Activated CD4-positive, alpha-beta memory T cell treated with anti-CD3 and anti-CD28 coated beads for 36 hours (primary cell): ENCODE measurements around the gene SLC6A6. TPM values are rescaled to one million over a fixed set of nuclear protein-coding genes. Genes with fewer than 3 reads are reported as not detected.
A peak's percentile ranks its signal among the peaks of the same experiment; 100 is the strongest.

Experiments used
- CTCF ChIA-PET: fragments of 350-600 bp; sonication (Branson Sonifier 250); formaldehyde crosslinking; loops from one replicate; lab custom pipeline; 2021; ENCODE audit warnings: antibody characterized with exemption, inconsistent platforms; lab: Charles Lee
- POLR2A ChIA-PET: fragments of 350-600 bp; sonication (Branson Sonifier 250); formaldehyde crosslinking; loops from one replicate; lab custom pipeline; 2021; ENCODE audit warnings: antibody characterized with exemption; lab: Charles Lee
- DNase-seq: peaks from one replicate; pipeline ENCODE4 v3.0.0-alpha.2; 2020
- H3K27ac Mint-ChIP-seq: one replicate; pipeline ENCODE4 v1.8.0; 2021; ENCODE audit warnings: mixed read lengths
- H3K27me3 Mint-ChIP-seq: one replicate; pipeline ENCODE4 v1.8.0; 2021; ENCODE audit warnings: mixed read lengths
- H3K36me3 Mint-ChIP-seq: one replicate; pipeline ENCODE4 v1.8.0; 2021; ENCODE audit warnings: mixed read lengths
- H3K4me1 Mint-ChIP-seq: one replicate; pipeline ENCODE4 v1.8.0; 2021; ENCODE audit warnings: low read depth, mixed read lengths
- H3K4me3 Mint-ChIP-seq: one replicate; pipeline ENCODE4 v1.8.0; 2021; ENCODE audit warnings: mild to moderate bottlenecking, mixed read lengths
- H3K9me3 Mint-ChIP-seq: one replicate; pipeline ENCODE4 v1.8.0; 2021; ENCODE audit warnings: mixed read lengths
- intact Hi-C: fragments of 100-400 bp; cut with micrococcal nuclease; formaldehyde crosslinking; loops from one replicate; pipeline ENCODE4 v1.15.1; 2023
- total RNA-seq, 2 experiments: library from RNA; stranded (reverse); gene quantifications; one replicate each; pipeline ENCODE4 v1.2.3, GENCODE V29; 2021

The SLC6A6 gene
- total RNA-seq, 2 experiments from 2014 or later: 44.0 to 45.1 TPM

DNA sequence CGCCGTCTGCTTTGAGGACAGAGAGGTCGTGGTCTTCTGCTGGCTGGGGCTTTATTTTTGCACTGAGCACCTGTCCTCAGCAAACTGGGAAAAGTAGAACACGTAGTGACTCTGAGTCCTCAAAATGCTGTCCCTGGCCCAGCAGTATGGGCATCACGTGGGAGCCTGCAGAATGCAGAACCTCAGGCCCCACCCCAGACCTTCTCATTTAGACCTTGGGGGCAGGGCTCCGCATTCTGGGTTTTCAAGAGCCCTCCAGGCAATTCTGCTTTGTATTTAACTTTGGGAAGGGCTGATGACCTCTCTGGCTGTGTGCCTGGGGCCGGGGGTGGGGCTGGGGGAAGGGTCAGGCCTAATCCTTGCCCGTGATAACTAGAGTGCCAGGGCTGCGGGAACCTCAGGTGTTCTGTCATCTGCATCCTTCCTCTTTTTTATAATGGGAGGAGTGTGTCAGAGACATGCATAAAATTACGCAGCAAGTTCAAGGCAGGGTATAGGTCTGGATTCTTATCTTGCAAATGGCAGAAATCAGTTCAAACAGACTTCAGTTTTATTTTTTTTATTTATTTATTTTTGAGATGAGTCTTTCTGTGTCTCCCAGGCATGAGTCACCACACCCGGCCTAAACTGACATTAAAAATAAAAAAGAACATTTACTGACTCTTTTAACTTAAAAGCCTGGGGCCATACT lies 11.1 kb downstream of the SLC6A6 start:
- Mint-ChIP-seq H3K27ac (no peak overlapping the region), H3K9me3 (no peaks in the 10 kb centered on the region), H3K27me3 (no peaks in the 10 kb centered on the region), H3K4me1 (peaks cover 28% of the 10 kb centered on the region), H3K4me3 (no peak overlapping the region), H3K36me3 (peaks cover 16% of the 10 kb centered on the region)
- DNase-seq: no peak
- intact Hi-C loops: no loop called here
- ChIA-PET CTCF (no interaction called here), POLR2A (no interaction called here)

- Mint-ChIP-seq H3K4me3 (no peak overlapping the region), H3K4me1 (peaks cover 20% of the 10 kb centered on the region), H3K27me3 (no peaks in the 10 kb centered on the region), H3K27ac (no peak overlapping the region), H3K36me3 (peaks cover 17% of the 10 kb centered on the region), H3K9me3 (no peaks in the 10 kb centered on the region)
- DNase-seq: no peak
- CTCF ChIA-PET: no interaction called here
- POLR2A ChIA-PET: interaction anchor here (1.6 to 1.7 kb wide), 2 partner anchors 10 to 17 kb away, joined by 4 to 6 read pairs; no protein-coding TSS in a partner anchor
- intact Hi-C loops: no loop called here
Observed at GRCh38 chr3:14414846-14415464, 12.5 kb downstream of the SLC6A6 start.

DNA sequence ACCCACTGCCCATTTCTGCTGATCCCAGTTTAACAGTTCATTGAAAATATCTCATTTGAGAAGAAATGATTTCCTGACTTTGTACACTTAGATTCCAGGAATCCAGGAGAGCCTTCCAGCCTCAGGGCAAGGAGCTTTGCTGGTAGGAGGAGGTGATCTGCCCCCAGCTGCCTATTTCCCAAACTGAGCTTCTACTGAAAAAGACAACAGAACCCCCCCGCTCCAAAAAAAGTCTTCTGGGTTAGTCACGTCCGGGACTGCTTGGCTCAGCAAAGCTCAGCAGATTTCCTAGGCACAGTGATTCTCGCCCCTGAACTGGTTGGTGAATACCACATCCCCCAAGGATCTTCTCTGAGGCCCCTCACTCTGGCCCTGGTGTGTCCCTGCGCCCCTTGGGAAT lies 13.1 kb downstream of the SLC6A6 start:
- Mint-ChIP-seq H3K36me3 (peaks cover 17% of the 10 kb centered on the region), H3K9me3 (no peaks in the 10 kb centered on the region), H3K4me3 (no peak overlapping the region), H3K27me3 (no peaks in the 10 kb centered on the region), H3K4me1 (peaks cover 15% of the 10 kb centered on the region), H3K27ac (no peak overlapping the region)
- POLR2A ChIA-PET: interaction anchor here (1.6 to 1.7 kb wide), 2 partner anchors 9 to 16 kb away, joined by 4 to 6 read pairs; no protein-coding TSS in a partner anchor
- intact Hi-C loops: no loop called here
- CTCF ChIA-PET: interaction anchor here (0.9 kb wide), 1 partner anchor 15 kb away, joined by 3 read pairs; no protein-coding TSS in a partner anchor
- no peak for DNase-seq

- H3K4me3 Mint-ChIP-seq: no peak overlapping the region
- H3K4me1 Mint-ChIP-seq: peaks cover 5% of the 10 kb centered on the region
- peaks cover 16% of the 10 kb centered on the region for H3K36me3 Mint-ChIP-seq
- no peaks in the 10 kb centered on the region for H3K9me3 Mint-ChIP-seq
- ChIA-PET POLR2A (interaction anchor here (1.6 kb wide), 1 partner anchor 8 kb away, joined by 4 read pairs; no protein-coding TSS in a partner anchor), CTCF (interaction anchor here (0.9 kb wide), 1 partner anchor 16 kb away, joined by 3 read pairs; no protein-coding TSS in a partner anchor)
- intact Hi-C loops: no loop called here
- no peak for DNase-seq
- H3K27ac Mint-ChIP-seq: no peak overlapping the region
- H3K27me3 Mint-ChIP-seq: no peaks in the 10 kb centered on the region
Observed at GRCh38 chr3:14416453-14416852, 14.0 kb downstream of the SLC6A6 start.

- H3K36me3 Mint-ChIP-seq: peaks cover 16% of the 10 kb centered on the region
- no peak for DNase-seq
- H3K27ac Mint-ChIP-seq: no peak overlapping the region
- H3K27me3 Mint-ChIP-seq: no peaks in the 10 kb centered on the region
- H3K4me1 Mint-ChIP-seq: peaks cover 16% of the 10 kb centered on the region
- H3K9me3 Mint-ChIP-seq: no peaks in the 10 kb centered on the region
- no peak overlapping the region for H3K4me3 Mint-ChIP-seq
- ChIA-PET POLR2A (no interaction called here), CTCF (no interaction called here)
- intact Hi-C loops: no loop called here
Observed at GRCh38 chr3:14418296-14419250, 16.2 kb downstream of the SLC6A6 start.

DNA sequence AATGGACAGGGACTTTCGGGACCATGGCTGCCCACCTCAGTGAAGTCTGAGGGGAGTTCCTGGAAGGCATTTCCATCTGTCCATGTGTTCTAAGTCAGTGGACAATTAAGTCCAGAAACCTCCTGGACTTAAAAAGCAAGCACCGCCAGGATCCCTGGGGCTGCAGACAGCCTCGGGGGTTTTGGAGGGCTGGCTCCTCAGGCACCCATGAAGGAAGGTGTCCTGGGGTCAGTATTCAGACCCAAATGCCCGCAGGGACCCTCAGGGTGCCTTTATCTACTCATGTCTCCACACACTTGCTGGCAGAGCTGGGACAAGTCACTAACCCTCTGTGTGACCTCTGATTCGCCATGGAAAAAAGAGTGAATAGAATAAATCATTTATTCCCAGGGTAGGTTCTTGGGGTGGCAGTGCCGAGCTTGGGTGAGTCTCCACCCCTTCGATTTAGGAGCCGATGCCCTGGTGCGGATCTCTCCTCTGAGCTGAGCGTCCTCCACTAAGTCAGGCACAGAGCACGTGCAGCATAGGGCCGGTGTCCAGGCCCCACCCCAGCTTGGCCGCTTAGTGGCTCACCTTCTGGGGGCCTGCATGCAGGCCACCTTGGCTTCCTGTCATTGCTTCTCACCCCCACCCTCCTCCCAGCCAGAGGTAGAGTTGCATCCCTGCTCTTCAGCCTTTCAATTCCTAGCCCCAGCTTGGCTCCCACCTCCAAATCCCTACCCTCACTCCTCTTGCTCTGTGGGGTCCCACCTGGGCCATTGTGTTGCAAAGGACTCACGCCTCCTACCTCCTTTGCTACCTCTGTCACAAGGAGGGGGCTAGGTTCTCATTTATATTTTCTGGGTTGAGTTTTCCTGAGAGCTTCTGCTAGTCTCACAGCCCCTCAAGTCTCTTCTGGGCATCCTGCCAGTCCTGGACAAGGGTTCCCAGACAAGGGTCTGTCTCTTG lies 19.9 kb downstream of the SLC6A6 start:
- peaks cover 14% of the 10 kb centered on the region for H3K36me3 Mint-ChIP-seq
- H3K4me3 Mint-ChIP-seq: no peak overlapping the region
- peaks cover 50% of the 10 kb centered on the region for H3K4me1 Mint-ChIP-seq
- ChIA-PET CTCF (interaction anchor here (0.6 to 1.9 kb wide), 2 partner anchors 9 to 19 kb away, joined by 3 to 7 read pairs; partner anchors contain the start of gene SLC6A6), POLR2A (interaction anchor here (1.0 to 1.4 kb wide), 2 partner anchors 20 to 1002 kb away, joined by 3 to 5 read pairs; partner anchors contain the start of genes NUP210 and SLC6A6)
- H3K9me3 Mint-ChIP-seq: no peaks in the 10 kb centered on the region
- no peak for DNase-seq
- H3K27ac Mint-ChIP-seq: peak overlapping the region; percentile 85
- no peaks in the 10 kb centered on the region for H3K27me3 Mint-ChIP-seq
- intact Hi-C loops: no loop called here

DNA sequence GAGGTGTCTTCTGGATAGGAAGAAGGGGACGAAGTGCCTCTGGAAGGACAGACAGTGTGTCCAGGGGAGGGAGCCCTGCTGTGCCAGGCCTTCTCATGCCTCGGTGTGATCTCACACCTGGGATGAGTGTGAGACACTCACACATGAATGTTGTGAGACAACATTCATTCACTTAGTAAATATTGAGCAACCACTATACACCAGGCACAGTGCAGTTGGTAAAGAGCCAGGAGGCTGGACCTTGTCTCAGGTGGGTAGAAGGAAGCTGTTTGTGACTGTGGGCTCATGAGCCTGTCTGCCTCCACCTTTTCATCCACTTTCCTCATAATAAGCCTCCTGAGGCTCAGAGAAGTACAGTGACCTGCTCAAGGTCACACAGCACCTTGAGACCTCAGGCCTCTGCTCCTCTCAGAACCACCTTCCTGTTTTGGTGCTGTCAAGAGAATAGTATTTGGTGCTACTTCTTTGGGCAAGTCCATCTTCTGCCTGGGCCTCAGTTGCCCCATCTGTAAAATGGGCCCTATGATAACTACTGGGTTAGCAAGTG lies 20.9 kb downstream of the SLC6A6 start:
- CTCF ChIA-PET: no interaction called here
- Mint-ChIP-seq H3K27ac (peak overlapping the region; percentile 85), H3K27me3 (no peaks in the 10 kb centered on the region), H3K36me3 (peaks cover 12% of the 10 kb centered on the region), H3K4me3 (no peak overlapping the region), H3K9me3 (no peaks in the 10 kb centered on the region), H3K4me1 (peaks cover 59% of the 10 kb centered on the region)
- peak; percentile 36 for DNase-seq
- POLR2A ChIA-PET: interaction anchor here (0.8 kb wide), 1 partner anchor 8 kb away, joined by 3 read pairs; no protein-coding TSS in a partner anchor
- intact Hi-C loops: no loop called here

GRCh38 chr3:14423963-14424362 lies 21.6 kb downstream of the SLC6A6 start:
- H3K36me3 Mint-ChIP-seq: peaks cover 8% of the 10 kb centered on the region
- peak overlapping the region; percentile 13 for H3K4me3 Mint-ChIP-seq
- CTCF ChIA-PET: no interaction called here
- no peak for DNase-seq
- no peaks in the 10 kb centered on the region for H3K27me3 Mint-ChIP-seq
- peaks cover 66% of the 10 kb centered on the region for H3K4me1 Mint-ChIP-seq
- POLR2A ChIA-PET: interaction anchor here (0.8 to 1.0 kb wide), 2 partner anchors 8 to 9 kb away, joined by 3 read pairs; no protein-coding TSS in a partner anchor
- H3K27ac Mint-ChIP-seq: peak overlapping the region; percentile 85
- H3K9me3 Mint-ChIP-seq: no peaks in the 10 kb centered on the region
- intact Hi-C loops: loop anchor here (1.0 kb wide), 1 partner anchor 8 kb away; no protein-coding TSS in a partner anchor

DNA sequence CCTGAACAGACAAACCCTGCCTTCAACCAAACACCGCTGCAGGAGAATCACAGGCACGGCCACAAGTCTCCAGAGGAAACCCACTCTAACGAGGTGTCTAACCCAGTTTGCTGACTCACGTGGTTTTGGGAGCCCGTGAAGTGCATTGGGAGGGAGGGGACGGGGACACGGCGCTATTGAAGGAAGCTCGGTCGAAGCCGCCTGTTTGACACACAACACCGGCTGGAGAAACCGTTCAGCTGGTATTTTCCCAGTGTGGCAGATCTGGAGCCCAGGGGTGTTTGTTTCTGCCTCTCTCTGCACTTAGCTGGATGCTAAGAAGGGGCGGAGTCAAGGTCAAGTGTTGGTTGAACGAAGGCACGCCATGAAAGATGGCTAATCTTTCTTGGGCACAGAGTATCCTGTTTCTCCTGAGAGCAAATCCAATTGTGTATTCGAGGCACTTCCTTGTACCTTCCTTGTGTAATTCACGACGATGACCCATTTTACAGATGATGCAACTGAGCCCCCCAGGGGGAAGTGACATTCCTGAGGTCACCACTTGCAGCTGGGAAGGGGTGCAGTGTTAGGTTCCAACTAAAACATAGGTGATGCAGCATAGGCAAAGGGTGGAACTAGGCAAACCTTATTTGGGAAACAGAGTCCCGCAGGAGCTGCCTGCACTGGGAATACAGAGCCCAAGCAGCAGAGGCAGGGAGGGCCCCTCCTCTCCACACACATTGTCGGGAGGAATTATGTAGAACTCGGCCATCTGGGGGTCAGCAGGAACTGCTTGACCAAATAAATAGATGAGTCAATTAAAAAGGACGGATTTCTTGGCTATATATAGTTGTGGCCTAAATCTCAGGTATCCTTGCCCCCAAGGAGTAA lies 22.5 kb downstream of the SLC6A6 start:
- Mint-ChIP-seq H3K27me3 (no peaks in the 10 kb centered on the region), H3K36me3 (peaks cover 5% of the 10 kb centered on the region), H3K4me3 (no peak overlapping the region), H3K9me3 (no peaks in the 10 kb centered on the region), H3K4me1 (peaks cover 76% of the 10 kb centered on the region), H3K27ac (peak overlapping the region; percentile 85)
- peak; percentile 56 for DNase-seq
- intact Hi-C loops: loop anchor here (1.0 kb wide), 1 partner anchor 7 kb away; no protein-coding TSS in a partner anchor
- ChIA-PET POLR2A (interaction anchor here (1.0 to 2.6 kb wide), 5 partner anchors 8 to 227 kb away, joined by 3 to 8 read pairs (median 4); partner anchors contain the start of genes CCDC174 and SLC6A6), CTCF (interaction anchor here (1.1 to 3.5 kb wide), 2 partner anchors 23 to 43 kb away, joined by 3 to 16 read pairs; partner anchors contain the start of gene SLC6A6)
